ENCODE measurements around the gene PKP3. TPM values are rescaled to one million over a fixed set of nuclear protein-coding genes. Genes with fewer than 3 reads are reported as not detected.
"Not testable (repeated sequence)": the region's sequence is repeated elsewhere in the genome, so short reads cannot be mapped to it uniquely, and the experiment has no call there.

The PKP3 gene
- polyA plus RNA-seq, 4 donors: 4.0 to 7.4 (median 5.2) TPM

DNA sequence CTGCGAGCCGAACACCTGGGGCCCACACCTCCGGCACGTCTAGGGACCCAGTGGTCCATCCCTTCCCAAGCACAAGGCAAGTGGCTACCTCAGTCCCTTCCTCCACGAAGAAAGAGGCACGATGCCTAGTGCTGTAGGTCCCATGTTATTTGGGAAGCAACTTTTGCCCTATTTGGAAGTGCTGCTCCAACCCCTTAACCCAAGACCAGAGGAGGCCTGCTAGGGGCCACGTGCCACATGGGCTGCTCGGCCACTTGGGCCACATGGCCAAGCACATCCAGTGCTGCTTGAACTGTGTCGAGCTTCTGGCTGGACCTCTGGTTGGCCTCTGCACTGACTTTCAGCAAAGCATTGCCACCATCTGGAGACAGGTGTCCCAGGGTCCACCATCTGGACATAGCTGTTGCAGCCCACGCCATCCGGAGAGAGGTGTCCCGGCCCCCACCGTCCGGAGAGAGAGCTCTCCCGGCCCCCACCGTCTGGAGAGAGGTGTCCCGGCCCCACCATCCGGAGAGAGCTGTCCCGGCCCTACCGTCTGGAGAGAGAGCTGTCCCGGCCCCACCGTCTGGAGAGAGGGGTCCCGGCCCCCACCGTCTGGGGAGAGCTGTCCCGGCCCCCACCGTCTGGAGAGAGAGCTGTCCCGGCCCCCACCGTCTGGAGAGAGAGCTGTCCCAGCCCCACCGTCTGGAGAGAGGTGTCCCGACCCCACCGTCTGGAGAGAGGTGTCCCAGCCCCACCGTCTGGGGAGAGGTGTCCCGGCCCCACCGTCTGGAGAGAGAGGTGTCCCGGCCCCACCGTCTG is 31.2 kb upstream of the PKP3 start:
- no peak for DNase-seq (ENCODE audit: low read depth in 4 of 4, low spot score in 3 of 4)

DNA sequence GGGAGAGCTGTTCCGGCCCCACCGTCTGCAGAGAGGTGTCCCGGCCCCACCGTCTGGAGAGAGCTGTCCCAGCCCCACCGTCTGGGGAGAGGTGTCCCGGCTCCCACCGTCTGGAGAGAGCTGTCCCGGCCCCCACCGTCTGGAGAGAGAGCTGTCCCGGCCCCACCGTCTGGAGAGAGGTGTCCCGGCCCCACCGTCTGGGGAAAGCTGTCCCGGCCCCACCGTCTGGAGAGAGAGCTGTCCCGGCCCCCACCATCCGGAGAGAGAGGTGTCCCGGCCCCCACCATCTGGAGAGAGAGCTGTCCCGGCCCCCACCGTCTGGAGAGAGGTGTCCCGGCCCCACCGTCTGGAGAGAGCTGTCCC is 30.6 kb upstream of the PKP3 start:
- DNase-seq (ENCODE audit: low read depth in 4 of 4, low spot score in 3 of 4): not testable (repeated sequence)

DNA sequence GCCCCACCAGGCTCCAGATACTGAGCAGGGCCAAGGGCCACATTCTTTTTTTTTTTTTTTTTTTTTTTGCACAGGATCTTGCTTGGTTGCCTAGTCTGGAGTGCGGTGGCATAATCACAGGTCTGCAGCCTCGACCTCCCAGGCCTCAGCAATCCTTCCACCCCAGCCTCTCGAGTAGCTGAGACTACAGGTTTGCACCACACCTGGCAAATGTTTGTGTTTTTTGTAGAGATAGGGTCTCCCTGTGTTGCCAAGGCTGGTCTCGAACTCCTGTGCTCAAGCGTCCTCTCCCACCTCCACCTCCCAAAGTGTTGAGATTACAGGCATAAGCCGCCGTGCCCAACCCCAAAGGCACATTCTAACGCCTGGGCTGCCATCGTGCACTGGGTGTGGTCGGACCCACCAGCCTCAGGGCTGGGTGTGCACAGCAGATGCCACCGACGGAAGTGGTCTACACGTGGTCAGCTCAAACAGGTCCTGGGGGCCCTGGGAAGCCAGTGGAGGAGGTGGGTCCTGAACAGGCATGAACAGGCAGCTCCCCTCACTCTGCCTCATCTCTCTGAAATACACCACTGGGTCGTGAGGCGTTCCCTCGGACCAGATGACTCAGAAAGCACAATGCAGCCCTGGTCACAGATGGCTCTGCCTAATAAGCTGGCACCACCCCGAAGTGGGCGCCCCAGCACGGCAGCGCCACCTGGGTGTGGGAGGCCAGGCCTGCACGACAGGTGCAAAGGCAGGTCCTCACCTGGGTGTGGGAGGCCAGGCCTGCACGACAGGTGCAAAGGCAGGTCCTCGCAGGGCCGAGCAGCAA is 29.9 kb upstream of the PKP3 start:
- DNase-seq (ENCODE audit: low read depth in 4 of 4, low spot score in 3 of 4): no peak

DNA sequence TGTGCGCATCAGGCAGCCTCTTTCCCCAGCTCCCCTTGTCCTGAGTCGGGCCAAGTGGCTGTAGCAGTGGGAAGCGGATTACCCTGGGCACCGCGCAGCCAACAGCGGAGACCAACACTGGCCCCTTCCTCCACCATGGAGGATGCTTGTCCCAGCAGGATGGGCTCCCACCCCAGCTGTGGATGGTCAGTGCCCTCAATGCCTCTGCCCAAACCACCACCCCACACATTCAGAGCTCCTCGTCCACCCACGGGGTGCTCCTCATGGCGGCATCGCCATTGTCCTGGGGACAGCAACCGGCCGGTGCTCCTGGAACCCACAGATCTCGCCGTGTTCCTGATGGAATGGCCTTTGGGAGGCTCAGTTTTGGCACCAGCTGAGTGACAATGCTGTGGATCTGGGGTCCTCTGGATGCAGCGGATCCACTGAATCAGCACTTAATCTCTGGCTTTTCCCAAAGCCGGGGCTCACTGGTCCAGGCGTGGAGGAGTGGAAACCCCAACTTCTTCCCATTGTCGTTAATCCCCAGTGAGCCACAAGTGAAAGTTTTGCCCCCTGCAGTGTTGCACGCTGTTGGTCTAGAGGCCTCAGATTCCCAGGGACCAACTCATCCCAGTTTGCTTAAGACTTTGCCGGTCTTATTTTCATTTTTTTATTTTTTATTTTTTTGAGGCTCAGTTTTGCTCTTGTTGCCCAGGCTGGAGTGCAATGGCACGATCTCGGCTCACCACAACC is 28.9 kb upstream of the PKP3 start:
- no peak for DNase-seq (ENCODE audit: low read depth in 4 of 4, low spot score in 3 of 4)

DNA sequence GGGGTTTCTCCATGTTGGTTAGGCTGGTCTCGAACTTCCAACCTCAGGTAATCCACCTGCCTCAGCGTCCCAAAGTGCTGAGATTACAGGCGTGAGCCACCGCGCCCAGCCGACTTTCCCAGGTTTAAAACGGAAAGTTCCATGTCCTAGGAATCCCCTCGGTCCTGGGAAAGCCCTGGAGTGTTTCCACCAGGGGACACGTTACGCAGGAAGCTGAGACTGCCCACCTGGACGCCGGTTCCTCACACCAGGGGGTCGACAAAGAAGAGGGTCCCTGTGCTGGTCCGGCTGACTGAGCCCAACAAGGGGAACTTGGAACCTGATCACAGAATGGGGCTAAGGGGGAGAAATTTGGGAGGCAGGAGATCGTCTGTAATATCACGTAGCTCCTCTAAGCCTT is 28.2 kb upstream of the PKP3 start:
- no peak for DNase-seq (ENCODE audit: low read depth in 4 of 4, low spot score in 3 of 4)

DNA sequence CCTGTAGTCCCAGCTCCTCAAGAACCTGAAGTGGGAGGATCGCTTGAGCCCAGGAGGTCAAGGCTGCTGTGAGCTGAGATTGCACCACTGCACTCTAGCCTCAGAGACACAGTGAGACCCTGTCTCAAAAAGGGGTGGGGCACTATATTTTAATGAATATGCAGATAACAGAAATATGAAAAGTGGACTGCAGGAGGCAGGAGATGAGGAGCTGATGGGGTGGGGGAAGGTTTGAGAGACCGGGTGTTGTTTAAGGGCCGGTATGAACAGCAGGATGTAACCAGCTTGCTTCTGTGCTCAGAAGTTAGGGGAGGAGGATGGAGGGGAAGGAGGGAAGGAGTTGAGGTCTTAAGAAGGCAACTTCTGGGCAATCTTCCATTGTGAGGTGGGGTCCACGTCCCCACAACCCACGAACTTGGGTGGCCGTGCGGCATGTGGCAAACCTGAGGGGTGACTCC is 26.0 kb upstream of the PKP3 start:
- no peak for DNase-seq (ENCODE audit: low read depth in 4 of 4, low spot score in 3 of 4)

DNA sequence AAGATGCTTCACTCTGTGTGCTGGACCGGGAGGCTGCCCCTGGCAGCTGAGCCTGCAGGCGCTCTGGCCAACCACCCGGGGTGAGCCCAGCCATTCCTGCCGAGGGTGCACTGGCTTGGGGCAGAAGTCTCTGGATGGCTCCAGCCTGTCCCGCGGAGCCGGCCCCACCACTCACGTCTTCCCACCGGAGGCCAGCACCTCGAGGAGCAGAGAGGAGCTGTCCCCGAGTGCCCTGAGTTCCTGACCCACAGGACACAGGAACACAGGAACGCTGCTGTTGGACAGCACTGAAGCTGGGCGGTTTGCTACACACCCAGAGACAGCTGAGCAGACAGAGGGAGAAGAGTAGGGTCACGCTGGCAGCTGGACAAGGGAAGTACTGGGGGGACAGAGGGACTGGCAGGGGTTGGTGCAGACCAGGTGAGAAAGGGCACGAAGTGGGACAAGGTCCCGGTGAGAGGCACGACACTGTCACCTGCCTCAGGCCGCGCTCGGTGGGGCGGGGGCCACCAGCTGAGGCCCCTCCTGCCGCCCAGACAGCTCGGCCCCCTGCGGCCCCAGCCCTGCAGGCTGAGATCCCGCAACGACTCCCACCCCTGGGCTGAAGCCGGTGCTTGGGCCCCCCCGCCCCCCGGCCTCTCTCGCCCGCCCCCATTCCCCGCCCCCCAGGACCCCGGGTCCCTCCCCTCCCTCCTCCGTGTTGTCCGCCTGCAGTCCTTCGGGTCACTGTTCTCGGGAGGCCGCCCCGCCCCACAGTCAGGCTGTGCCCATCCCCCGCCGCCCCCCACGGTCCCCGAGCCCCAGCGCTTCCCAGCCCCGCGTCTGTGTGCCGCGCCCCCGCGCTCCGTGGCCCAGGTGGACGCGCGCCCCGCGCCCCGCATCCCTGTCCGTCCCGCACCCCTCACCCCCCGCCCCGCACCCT is 25.3 kb upstream of the PKP3 start:
- no peak for DNase-seq (ENCODE audit: low read depth in 4 of 4, low spot score in 3 of 4)

DNA sequence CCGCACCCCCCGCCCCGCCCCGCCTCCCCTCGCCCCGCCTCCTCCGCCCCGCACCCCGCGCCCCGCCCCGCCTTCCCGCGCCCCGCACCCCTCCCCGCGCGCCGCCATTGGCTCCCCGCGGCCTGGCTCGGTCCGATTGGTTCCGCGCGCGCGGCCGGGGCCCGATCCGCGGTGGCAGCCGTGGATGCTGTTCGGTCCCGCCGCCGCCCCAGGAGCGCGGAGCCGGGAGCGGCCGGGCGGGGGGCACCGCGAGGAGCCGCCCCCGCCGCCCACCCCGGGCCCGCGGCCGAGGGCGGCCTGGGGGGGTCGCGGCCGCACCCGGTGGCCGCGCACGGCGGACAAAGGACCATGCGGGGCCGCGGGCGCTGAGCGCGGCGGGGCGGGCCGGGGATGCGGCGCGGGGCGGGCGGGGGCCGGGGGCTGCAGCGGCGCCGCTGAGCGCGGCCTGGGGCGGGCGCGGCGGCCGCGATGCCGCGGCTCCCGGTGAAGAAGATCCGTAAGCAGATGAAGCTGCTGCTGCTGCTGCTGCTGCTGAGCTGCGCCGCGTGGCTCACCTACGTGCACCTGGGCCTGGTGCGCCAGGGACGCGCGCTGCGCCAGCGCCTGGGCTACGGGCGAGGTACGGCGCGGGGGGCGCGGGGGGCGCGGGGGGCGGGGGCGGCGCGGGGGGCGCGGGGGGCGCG is 24.5 kb upstream of the PKP3 start, which contains the start of gene B4GALNT4:
Gene B4GALNT4, plus strand, starts transcription at position 164 of the 683 bp plus-strand sequence. Its CDS starts 305 bp downstream, at position 469.
- DNase-seq (ENCODE audit: low read depth in 4 of 4, low spot score in 3 of 4): no peak

DNA sequence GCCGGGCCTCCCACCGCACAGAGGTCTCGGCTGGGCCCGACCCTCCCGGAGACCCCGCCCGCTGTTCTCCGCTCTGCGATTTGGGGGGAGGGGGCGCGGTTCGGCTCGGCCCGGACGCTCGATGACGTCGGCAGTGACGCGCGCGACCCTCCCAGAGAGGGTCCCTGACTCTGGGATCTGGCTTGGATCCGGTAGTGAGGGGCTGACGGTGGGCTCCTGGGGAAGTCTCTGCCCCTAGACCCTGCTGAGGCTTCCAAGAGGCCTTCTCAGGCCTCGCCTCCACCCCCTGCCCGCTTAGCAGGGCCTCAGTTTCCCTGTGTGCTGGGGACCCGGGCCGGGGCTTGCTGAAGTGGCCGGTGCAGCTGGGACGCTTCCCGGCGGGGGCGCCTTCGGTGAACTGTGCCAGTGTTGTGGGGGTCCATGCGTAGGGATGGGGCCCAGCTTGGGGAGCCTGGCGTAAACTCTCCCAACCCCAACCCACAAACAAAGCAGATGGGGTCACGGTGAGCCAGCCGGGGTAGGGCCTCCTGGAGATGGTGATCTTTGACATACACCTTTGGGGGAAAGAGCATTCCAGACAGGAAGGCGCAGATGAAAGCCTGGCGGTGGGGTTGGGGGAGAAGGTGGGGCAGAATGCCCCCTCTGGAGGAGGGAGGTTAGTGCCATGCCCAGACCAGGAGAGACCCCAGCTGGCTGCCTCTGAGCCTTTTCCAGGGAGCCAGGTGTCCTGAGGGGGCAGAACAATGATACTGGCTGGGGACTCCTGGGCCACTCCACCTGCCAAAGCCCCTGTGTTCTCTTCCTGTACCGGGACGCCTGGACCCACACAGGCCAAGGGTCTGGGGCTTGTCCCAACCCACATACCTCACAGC is 23.7 kb upstream of the PKP3 start:
- no peak for DNase-seq (ENCODE audit: low read depth in 4 of 4, low spot score in 3 of 4)

DNA sequence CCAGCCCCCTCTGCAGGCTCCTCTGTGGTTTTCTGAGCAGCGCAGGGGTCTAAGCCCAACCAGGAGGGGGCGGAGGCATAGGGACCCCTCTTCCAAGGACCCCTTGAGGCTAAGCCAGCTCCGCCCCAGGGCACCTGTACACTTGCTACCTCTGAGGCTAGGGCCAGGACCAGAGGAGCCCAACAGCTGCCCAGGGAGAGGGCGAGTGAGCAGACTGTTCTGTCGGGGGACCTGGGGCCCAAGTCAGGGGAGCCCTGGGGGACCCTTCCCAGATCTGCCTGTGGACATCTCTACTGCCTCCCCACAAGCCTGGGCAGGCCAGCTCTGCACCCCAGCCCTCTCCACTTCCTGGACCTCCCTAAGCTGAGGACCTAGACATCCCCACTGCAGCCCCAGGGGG is 23.0 kb upstream of the PKP3 start:
- DNase-seq (ENCODE audit: low read depth in 4 of 4, low spot score in 3 of 4): no peak

DNA sequence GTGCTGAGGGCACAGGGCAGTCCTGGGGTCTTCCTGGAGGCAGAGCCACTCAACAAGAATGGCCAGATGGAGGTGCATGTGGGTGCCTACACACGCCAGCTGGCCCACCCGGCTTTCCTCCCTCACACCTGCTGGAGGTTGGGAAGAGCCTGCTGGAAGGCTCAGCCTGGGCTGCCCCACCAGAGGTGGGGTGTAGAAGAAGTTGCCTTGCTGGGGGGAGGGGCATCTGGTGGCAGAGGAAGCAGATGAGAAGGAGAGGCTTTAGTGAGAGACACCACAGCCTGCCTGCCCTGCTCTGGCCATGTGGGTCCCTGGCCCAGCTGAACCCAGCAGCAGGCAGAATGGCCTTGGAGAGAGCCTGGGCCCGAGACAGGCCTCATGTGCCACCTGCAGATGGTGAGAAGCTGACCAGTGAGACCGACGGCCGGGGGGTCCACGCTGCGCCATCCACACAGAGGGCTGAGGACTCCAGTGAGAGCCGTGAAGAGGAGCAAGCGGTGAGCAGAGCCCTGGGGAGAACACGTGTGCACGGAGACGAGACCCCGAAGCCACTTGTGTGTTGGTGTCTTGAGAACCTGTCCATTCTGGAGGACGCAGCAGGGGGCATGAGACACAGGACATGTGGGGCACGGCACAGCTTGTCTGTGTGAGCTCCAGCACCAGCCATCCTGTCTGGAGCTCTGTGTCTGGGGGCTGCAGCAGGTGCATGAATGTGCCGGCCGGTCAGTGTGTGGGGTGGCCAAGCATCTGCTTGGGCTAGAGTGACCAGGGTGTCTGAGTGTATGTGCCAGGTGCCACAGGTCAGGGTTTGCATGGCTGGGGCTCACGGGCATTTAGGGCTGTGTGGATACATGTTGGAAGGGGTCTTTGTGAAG is 22.1 kb upstream of the PKP3 start:
- no peak for DNase-seq (ENCODE audit: low read depth in 4 of 4, low spot score in 3 of 4)

DNA sequence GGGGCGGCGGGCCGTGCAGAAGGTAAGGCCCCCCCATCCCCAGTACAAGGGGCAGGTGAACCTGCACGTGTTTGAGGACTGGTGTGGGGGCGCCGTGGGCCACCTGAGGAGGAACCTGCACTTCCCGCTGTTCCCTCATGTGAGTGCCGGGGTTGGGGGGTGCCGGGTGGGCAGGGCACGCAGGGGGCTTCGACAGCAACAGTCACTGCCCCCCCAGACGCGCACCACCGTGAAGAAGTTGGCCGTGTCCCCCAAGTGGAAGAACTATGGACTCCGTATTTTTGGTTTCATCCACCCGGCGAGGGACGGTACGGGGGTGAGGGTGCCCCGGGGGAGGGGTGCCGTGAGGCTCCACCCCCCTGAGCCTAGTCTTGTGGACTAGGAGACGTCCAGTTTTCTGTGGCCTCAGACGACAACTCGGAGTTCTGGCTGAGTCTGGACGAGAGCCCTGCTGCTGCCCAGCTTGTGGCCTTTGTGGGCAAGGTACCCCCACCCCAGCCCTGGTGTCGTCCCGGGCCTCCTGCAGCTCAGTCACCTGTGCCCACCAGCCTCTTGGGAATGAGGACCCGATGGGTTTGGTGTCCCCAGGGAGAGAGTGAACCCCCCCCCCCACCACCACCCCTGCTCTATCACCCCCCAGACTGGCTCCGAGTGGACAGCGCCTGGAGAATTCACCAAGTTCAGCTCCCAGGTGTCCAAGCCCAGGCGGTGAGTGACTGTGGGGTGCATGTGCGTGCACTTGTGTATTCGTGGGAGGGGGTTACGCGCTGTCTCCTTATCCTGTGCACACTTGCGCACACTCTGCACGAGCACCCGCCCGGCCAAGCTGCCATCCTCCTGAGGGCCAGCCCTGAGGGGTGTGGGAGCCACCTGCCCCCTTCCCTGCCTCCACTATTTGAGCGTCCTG is 20.9 kb upstream of the PKP3 start:
- no peak for DNase-seq (ENCODE audit: low read depth in 4 of 4, low spot score in 3 of 4)

DNA sequence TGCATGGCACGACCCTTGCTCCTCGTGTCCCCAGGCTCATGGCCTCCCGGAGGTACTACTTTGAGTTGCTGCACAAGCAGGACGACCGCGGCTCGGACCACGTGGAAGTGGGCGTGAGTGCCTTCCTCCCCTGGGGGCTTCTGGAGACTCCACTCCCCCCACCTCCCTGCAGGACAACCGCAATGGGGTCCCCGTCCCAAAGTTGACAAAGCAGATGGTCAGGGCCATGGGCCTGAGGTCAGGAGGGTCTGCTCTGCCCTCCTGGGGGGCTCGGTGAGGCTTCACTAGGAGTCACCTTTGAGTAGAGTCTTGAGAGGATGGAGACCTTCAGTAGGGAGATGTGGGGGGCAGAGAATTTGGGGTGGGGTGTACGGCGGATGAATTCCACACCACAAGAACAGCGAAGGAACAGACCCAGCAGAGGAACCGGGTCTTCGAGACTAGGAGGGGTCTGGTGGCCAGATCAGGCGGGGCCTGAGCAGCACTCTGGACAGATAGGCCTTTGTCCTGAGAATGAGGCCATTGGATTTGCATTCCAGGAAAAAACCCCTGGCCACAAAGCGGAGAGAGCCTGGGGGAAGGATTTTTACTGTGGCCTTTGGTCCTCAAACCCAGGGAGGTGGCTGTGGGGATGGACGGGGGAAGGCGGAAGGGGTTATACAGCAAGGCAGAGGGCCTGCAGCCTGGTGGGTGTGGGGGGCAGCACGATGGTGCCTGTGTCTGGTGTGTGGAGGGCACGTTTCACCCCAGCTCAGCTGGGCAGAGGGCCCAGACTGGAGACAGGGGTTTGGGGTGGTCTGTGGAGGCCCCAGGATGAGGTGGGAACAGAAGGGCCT is 20.1 kb upstream of the PKP3 start:
- no peak for DNase-seq (ENCODE audit: low read depth in 4 of 4, low spot score in 3 of 4)

DNA sequence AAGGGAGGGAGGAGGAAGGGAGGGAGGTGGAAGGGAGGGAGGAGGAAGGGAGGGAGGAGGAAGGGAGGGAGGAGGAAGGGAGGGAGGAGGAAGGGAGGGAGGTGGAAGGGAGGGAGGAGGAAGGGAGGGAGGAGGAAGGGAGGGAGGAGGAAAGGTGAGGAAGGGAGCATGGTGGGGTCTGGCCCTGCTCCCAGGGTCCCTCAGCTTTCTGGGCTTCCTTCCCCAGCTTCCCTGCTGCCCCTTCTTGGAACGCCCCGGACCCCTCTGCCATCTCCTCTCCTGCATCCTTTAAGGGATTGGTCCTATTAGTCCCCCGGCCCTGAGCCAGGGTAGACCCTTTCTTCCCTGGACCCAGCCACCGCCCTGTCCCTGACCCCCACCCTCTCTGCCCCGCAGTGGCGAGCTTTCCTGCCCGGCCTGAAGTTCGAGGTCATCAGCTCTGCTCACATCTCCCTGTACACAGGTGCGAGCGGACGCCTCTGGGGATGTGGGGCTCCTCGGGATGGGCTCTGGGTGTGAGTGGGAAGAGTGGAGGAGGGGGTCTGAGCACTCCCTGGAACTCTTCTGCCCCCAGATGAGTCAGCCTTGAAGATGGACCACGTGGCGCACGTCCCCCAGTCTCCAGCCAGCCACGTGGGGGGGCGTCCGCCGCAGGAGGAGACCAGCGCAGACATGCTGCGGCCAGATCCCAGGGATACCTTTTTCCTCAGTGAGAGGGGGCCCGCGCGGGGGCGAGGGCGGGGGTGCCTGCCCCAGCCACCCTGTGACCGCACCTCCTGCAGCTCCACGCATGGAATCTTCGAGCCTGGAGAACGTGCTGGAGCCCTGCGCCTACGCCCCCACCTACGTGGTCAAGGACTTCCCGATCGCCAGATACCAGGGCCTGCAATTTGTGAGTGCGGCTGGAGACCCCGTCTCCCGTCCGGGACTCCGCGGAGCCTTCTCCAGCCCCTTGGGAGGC is 18.7 kb upstream of the PKP3 start:
- no peak for DNase-seq (ENCODE audit: low read depth in 4 of 4, low spot score in 3 of 4)
